Dermis blood vessel endothelial cell (primary cell): ENCODE results near the gene KCNJ8. TPM values are rescaled to one million over a fixed set of nuclear protein-coding genes. Genes with fewer than 3 reads are reported as not detected.
"Not testable (repeated sequence)": the region's sequence is repeated elsewhere in the genome, so short reads cannot be mapped to it uniquely, and the experiment has no call there.

Experiments
- DNase-seq: peaks from one replicate; pipeline ENCODE4 v3.0.0; 2010
- total RNA-seq: library from RNA; depleted of rRNA; stranded (reverse); fragments of >200 nt; gene quantifications from 2 replicates; pipeline ENCODE4 v1.2.3, GENCODE V29; 2014

KCNJ8 gene
- total RNA-seq, 1 donor from 2014 or later: 0.17 TPM

DNA sequence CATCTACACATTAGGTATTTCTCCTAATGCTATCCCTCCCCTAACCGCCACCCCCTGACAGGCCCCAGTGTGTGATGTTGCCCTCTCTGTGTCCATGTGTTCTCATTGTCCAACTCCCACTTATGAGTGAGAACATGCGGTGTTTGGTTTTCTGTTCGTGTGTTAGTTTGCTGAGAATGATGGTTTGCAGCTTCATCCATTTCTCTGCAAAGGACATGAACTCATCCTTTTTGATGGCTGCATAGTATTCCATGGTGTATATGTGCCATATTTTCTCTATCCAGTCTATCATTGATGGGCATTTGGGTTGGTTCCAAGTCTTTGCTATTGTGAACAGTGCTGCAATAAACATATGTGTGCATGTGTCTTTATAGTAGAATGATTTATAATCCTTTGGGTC lies 8.2 kb upstream of the KCNJ8 start:
- not testable (repeated sequence) for DNase-seq

DNA sequence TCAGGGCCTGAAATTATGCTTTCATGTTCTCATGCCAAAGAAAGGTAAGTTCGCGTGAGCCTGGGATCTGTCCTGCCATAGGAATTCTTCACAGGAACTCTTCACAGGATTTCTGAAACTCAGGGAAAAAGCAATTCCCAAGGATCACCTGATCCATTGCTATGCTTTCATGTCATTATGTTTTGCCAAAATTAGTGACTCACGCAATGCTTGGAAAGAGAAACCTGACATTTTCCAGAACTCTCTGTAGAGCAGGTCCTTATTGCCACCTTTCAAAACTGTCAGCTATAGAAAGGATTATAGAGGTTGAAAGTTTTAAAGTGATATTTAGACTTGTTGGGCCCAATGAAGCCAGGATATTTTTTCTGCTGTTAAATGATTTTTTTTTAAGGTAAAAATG lies 6.3 kb upstream of the KCNJ8 start:
- DNase-seq: no peak

DNA sequence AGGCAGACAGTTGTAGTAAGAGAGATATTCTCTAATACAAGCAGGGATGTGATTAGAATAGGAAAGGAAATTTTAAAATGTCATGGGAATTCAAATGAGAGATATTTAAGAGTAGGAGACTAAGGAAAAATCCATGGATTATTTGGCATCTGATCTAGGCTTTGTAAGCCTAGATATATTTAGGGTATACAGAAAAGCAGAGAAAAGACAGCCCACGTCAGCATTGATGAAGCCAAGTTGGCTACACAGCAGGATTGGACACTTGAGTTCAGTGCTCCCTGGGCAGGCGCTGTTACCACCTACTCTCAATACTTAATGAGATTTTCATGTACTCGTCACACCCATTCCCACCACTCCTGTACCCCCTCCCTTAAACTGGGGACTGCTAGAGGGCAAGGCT lies 1.7 kb upstream of the KCNJ8 start:
- no peak for DNase-seq

DNA sequence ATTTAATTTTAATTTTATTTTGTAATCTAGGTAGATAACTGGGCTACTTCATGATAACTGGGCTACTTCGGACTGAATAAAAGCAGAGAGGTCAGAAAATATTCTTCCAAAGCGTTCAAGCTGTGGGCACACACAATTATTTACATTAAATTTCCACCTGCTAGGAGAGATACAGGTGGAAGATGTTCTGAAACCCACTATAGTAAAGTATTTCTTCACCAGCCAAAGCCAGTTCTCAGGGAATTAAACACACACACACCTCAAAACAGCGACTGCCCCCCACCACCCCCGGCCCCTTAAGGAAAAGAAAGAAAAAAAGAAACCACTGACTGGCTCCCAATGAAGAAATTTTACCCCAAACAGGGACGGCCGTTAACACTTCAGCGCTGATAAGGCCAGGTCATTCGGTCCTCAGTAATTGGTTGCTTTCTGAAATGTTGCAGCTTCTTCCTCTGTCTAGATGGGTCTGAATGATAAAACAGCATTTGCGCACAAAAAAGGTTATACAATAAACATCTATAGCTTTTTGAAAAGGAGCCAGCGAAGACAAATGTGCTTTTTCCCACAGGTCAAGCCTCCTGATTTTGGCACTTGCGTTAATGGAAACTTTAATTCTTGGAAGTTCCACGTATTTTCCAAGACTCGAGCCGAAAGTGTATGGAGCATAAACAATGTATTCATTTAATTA lies 771 bp upstream of the KCNJ8 start:
- DNase-seq: no peak

DNA sequence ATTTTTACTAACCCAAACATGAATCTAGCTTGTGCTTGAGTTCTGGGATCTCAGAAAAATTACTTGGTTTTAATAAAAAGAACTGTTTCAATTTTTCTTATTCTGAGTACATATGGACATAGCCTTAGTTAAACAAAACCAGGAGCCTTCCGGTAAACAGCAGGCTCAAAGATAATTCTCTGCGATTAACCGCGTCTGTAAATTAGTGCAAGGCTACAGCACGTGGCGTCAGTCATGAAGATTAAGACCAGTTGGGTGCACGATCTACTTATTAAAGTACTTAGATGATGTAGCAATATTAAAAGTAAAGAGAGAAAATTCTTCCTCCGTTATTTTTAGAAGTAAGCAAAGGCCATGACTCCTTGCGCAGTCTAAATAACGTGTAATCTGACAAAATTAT lies 700 bp downstream of the KCNJ8 start:
- no peak for DNase-seq

DNA sequence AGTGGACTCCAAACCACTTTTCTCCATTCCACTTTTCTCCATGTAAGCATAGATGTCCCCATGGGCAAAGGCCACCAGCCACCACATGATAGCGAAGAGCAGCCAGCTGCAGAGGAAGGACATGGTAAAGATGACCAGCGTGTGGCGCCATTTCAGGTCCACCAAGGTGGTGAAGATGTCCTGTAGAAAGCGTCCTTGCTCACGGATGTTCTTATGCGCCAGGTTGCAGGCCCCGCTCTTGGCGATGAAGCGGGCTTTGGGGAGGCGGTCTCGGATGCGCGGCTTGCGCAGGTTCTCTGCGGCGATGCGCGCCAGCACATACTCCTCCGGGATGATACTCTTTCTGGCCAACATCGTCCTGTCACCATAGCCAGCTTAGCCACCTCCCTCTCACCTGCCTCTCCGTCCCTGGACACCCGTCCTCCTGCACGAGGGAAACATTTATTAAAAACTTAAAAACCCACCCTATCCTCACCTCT lies 1.2 kb downstream of the KCNJ8 start:
- peak; percentile 4 for DNase-seq

DNA sequence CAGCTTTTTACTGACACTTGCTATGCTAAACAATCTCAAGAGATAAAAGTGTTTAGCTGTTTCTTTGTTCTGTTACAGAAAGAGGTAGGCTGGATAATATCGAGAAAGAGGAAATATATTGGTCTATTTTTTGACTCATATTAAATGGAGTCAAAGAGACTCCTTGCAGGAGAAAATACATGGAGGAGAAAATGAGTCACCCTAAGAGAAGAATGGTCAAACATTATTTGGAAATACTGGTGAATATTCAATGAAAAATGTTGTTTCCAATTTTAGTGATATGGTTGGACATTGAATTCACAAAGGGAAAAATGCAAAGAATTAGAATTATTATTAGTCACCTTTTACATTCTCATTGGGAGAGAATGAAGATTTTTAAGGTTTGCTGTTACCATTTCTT lies 3.2 kb downstream of the KCNJ8 start:
- DNase-seq: no peak

DNA sequence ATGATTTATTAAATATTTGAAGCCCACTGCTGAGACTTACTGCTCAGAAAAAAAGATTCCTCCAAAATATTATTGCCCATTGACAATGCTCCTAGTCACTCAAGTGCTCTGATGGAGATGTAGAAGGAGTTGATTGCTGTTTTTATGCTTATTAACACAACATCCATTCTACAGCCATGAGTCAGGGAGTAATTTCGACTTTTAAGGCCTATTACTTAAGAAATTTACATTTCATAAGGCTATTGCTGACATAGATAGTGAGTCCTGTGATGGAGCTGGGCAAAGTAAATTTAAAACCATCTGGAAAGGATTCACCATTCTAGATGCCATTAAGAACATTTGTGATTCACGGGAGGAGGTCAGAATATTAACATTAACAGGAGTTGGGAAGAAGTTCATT lies 5.2 kb downstream of the KCNJ8 start:
- no peak for DNase-seq

DNA sequence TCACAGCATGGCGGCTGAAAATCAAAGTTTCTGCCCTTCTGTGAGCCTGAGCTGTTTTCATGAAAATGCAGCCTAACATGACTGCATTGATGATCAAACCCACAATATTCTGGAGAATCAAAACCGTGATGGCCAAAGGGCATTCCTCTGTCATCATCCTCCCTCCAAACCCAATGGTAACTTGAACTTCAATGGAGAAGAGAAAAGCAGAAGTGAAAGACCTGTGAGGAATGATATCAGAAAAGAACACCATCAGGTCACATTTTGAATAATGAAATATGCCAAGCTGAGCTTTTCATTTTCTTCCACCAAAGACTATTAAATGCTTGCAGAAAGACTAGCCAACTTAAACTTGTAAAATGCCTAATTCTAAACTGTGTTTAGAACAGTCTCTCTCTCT lies 8.1 kb downstream of the KCNJ8 start:
- no peak for DNase-seq

DNA sequence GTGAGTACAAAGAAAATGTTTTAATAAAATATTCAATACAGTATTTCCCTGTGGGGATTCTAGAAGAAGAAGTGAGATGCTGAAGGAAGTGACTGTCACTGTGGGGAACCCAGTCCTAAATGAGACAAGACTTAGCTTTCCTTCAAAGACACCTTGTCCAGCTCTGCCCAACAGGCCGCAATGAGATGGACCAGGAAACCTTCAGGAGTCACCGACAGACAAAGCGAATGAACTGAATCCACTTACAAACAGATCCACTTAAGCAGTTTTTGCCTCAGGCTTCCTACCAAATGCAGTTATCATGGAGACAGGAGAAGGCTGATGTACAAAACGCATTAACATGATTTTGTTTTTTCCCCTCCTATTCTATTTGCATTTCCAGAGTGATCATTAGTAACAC lies 9.6 kb downstream of the KCNJ8 start:
- DNase-seq: no peak

DNA sequence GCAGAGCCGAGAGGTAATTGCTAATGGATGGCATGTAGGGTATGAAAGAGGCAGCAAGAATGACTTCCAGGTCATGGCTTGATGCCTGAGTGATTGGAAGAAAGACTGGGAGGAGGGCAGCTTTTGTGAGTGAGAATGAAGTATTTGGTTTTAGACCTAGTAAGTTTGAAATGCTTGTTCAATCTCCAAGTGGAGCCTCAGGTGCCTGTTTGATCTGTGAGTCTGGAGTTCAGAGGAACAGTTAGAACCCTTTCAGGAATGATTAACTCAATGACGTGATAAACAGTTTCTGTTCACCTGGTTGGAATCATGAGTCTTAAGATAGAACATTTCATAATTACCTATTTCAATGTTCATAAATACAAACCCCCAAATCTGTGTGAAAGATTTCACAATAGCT lies 10.4 kb downstream of the KCNJ8 start:
- DNase-seq: no peak

DNA sequence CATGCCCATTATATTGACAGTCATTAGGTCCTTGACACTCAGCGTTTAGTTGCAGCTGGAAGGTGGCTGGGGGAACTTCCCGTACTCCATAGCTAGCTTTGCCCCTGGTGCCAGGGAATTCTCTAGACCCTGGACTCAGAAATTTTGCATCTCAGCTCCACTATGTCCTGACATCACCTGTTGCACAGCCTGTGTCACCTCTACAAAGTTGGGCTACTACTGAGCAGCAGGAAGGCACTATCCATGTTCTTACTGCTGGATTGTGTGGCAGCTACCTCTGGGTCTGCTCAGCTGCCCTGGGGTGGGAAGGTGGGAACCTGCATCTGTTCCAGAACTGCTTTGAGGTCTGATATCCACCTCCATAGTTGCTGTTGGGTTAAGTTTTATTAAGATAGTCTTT lies 11.0 kb downstream of the KCNJ8 start:
- DNase-seq: no peak

DNA sequence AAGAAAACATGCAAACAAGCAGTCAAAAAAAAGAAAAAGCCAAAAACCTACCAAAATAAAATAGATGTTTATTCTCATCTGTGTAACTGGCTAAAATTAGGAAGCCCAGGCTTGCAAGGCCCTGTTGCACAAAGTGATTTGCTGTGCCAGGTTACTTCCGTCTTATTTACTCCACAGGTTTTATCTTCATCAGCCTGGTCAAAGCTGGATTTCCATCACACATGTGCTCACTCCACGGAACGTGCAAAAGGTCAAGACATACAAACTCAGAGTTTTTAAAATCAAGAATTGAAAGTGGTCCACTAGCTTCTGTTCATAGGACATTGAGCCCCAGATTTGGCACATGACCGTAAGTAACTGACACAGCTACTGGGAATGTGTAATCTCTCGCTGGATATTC lies 14.8 kb downstream of the KCNJ8 start:
- no peak for DNase-seq

DNA sequence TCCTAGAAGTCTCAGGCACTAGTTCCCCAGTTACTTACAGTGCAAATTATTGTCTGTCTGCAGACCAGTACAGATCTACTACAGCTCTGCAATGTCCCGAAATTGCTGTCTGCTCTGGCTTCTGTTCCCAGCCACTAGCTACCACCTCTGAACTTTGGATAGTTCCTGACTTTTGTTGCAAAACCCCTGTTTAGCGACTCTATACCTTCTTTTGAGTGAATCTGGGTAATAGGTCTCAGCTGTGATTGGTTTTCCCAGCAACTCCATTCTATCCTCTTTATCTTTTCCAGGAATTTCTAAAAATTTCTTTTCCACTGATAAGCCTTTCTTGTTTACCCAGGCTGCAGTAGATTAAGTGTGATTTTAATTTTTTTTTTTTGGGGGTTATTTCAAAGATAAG lies 16.8 kb downstream of the KCNJ8 start:
- no peak for DNase-seq

DNA sequence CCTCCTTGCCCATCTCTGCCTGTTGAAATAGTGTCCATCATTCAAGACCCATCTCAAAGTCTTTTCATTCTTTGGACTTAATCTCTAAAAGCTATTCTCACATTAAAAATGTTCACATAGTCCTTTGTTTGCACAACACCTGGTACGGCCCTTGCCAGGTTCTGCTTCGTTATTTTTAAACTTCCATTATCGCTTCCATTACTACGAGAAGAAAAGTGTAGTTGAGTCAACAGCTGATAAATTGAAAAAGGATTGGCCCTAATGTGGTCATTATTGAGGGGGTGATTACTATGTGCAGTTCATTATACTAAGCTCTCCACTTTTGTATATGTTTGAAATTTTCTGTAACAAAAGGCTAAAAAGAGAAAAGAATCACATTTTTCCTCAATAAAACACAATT lies 17.8 kb downstream of the KCNJ8 start:
- no peak for DNase-seq

DNA sequence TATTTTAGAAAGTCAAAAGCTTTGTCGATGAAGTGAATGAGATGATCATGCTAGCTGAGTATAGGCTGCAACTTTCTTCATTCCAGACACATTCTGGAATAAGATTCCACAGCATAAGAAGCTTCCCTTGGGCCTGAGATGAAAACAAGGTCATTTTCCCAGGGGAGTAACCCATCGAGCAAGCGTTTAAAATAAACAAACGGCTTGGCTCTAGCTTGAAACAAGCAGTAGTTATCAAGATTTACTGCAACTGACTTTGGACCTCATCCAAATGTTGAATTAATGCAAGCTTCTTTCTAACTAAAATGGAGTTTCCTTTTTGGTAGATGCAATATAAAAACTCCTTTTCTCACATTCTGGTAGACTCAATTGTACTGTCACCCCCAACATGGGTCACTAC lies 23.0 kb downstream of the KCNJ8 start:
- no peak for DNase-seq

DNA sequence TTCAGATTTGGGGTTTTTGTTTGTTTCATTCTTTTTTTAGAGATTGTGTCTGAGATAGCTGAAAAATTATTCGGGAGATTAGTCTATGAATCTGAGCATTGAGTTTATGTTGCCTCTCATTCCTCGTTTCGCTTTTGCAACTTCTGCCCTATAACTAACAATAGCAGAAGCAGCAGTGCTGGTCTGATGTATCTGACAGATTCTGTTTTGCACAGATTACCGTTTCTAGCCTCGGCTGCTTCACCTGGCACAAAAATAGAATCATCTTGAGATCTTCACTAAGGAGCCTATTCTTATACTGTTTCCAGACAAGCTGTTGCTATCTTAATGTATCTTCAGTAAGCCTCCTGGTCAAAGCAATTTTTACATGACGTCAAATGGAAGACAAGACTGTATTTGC lies 29.2 kb downstream of the KCNJ8 start:
- no peak for DNase-seq

DNA sequence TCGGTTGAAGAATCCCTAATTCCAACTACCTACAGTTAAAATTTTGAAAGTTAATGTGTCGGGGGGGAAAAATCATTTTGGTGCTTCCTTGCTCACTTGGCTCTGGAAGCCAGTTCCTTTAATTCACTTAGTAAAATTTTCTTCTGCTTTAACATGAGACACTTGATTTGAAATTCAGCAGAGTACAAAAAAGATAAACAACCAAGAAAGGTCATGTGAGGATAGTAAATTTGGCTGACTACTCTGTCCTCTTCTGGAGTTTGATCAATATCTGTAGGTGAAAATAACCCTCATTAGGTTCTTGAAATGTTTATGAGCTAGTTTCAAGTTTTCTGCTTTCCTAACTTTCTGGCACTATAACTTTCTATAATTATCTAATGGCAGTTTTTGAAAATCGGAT lies 43.4 kb downstream of the KCNJ8 start:
- no peak for DNase-seq

DNA sequence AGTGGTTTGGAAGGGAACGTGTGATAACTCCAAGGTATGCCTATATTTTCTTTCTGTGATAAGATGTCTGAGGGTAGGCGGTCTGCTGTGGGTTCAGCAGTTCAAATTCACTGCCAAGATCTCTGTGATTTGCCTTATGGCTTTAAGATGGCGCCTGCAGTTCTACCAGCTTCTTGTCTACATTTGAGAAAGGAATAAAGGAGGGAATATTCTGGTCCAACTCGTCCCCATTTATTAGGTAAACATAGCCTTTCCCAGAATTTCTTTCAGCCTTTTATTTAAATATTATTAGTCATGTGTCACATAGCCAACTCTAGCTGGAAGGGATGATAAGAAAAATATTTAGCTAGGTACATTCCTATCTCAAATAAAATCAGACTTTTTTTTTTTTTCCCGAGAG lies 48.8 kb downstream of the KCNJ8 start:
- no peak for DNase-seq

DNA sequence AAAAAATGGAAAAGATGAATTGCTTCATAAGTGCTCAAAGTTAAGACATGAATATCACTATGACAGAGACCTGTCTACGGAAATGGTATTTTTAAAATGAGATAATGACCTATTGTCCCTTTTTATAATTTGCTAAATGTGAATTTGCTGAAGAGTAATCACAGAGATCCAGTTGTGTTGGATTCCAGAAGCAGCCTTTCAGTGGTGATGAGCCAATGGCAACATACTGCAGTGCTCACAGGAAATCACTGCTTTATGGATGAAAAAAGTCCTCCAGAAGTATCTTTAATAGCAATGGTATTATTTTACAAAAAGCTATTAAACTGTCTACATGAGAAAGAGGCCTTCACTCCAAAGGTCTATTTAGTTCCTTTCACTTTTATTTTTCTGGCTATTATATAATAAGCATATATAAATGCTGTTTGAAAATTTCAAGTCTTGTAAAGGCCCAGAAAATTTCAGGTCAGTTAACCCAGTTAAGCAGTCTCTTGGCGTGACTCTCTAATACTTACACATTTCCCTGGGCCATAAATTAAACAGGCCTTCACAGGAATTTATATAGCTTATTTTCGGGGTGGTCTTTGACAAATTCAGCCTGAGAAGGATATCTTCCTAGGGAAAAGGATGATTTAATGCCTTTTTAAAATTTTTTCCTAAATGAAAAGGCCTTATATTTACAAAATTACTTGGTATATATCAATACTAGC lies 55.4 kb downstream of the KCNJ8 start:
- DNase-seq: peak; percentile 10

DNA sequence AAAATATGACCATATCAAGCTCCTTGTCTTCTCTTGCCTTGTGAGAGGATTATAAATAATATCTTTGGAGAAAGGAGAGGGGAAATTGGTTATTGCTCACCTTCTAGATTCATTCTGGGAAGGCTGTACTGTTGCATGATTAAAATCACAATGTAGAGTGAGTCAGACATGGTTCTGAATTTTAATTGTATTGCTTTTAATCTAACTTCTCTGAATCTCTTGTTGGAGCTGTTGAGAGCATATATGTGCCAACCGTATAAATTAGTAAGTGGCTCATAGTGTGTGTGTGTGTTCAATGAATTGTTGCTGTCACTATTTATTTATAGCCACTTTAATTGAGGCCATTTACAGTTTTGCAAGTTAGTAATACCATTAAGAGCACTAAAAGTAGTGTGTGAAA lies 56.1 kb downstream of the KCNJ8 start:
- peak; percentile 36 for DNase-seq

DNA sequence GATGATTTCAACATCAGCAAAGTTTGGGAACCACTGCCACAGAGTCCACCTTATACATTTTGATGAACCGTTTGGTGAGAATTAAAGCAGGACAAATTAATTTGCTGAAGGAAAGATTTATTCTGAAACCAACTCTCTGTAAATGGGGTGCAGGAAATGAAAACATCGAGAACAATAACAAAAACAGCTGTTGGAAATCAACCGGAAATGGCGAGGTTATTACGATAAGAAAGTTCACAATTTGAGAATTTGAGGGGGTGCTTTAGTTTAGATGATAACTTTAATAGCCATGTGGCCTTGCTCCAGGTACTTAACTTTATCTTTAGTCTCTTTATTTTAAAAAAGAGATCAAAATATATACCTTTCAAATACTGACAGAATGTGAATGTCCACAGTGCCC lies 56.7 kb downstream of the KCNJ8 start:
- DNase-seq: peak; percentile 56

DNA sequence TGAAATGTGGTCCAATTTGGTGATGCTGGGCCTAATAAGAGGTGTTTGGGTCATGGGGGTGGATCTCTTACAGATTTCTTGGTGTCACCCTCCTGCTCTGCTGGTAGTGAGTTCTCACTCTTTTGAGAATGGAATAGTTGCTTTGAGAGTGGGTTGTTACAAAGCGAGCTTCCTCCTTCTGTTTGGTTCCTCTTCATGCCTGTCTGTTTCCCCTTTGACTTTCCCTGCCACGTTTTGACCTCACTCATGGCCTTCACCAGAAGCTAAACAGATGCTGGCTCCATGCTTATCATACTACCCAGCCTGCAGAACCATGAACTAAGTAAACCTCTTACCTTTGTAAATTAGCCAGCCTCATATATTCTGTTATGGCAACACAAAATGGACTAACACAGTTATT lies 59.1 kb downstream of the KCNJ8 start:
- DNase-seq: no peak
